ENCODE results near the gene TMEM254. TPM values are rescaled to one million over a fixed set of nuclear protein-coding genes. Genes with fewer than 3 reads are reported as not detected.
A peak's percentile ranks its signal among the peaks of the same experiment; 100 is the strongest.

Gene TMEM254
- total and polyA plus RNA-seq, 2 of the 13 experiments (the other 11 are each of a cell fraction or from before 2014, with no cell fraction given): 11.2 to 39.0 TPM

GRCh38 chr10:80110986-80111385 is 32.5 kb downstream of the TMEM254 start (continued):
- TF ChIP-seq HNF1A (IDR thresholded peaks at IDR 0.05; ENCODE audit: low read depth) (peak; percentile 56), HNF1A (CRISPR knock-in tag; IDR thresholded peaks at IDR 0.05; ENCODE audit: borderline replicate concordance) (0 out of 2 replicates have a peak, but pooled peaks have one; percentile 40), ZNF772 (CRISPR knock-in tag; IDR thresholded peaks at IDR 0.05) (no peak), ZNF121 (CRISPR knock-in tag; IDR thresholded peaks at IDR 0.05) (no peak), GLMP (CRISPR knock-in tag; IDR thresholded peaks at IDR 0.05; ENCODE audit: borderline replicate concordance) (no peak), NFATC3 (CRISPR knock-in tag; IDR thresholded peaks at IDR 0.05) (no peak), ZNF556 (CRISPR knock-in tag; IDR thresholded peaks at IDR 0.05; ENCODE audit: borderline replicate concordance) (no peak), ZNF296 (CRISPR knock-in tag; conservative IDR thresholded peaks at IDR 0.05) (no peak), POLR2AphosphoS5 (IDR thresholded peaks at IDR 0.05; ENCODE audit: low read depth, low read length) (no peak), ISX (CRISPR knock-in tag; conservative IDR thresholded peaks at IDR 0.05) (no peak), ATF4 (CRISPR knock-in tag; IDR thresholded peaks at IDR 0.05) (no peak), PREB (CRISPR knock-in tag; IDR thresholded peaks at IDR 0.05) (no peak), ZSCAN30 (CRISPR knock-in tag; IDR thresholded peaks at IDR 0.05) (no peak), REXO4 (CRISPR knock-in tag; IDR thresholded peaks at IDR 0.05; ENCODE audit: borderline replicate concordance) (no peak), ZBED4 (CRISPR knock-in tag; IDR thresholded peaks at IDR 0.05; ENCODE audit: borderline replicate concordance) (no peak), NRL (CRISPR knock-in tag; IDR thresholded peaks at IDR 0.05; ENCODE audit: borderline replicate concordance) (no peak), HNRNPK (IDR thresholded peaks at IDR 0.05; ENCODE audit: low read depth, low read length, poor library complexity, severe bottlenecking) (no peak), SP140L (CRISPR knock-in tag; IDR thresholded peaks at IDR 0.05; ENCODE audit: borderline replicate concordance) (no peak), ZNF382 (CRISPR knock-in tag; IDR thresholded peaks at IDR 0.05; ENCODE audit: borderline replicate concordance) (no peak), ZNF7 (CRISPR knock-in tag; IDR thresholded peaks at IDR 0.05) (no peak)
